ENCODE results near the gene PRDM15. TPM values are rescaled to one million over a fixed set of nuclear protein-coding genes. Genes with fewer than 3 reads are reported as not detected.

The PRDM15 gene
- polyA plus RNA-seq, 3 donors: 0.19 to 19.0 (median 0.74) TPM

- intact Hi-C loops (cut with micrococcal nuclease): no loop called here
- Histone ChIP-seq H2AFZ (ENCODE audit: insufficient read depth, low read depth, low read length, poor library complexity, severe bottlenecking) (peak overlapping the region; percentile 93), H3K27ac (ENCODE audit: low read depth in 1 of 2, low read length in 2 of 2) (peak overlapping the region; percentile 70 to 94), H3K36me3 (replicated peaks in 1 of 2; ENCODE audit: control insufficient read depth in 1 of 2, insufficient read depth in 2 of 2, low read length in 2 of 2) (no peaks in the 10 kb centered on the region), H3K79me2 (ENCODE audit: insufficient read depth, low read length) (peaks cover 8% of the 10 kb centered on the region), H3K4me2 (replicated peaks; ENCODE audit: extremely low read depth, low read length, poor library complexity, severe bottlenecking) (peak overlapping the region; percentile 79), H3K9me3 (replicated peaks in 1 of 2; ENCODE audit: control insufficient read depth in 1 of 2, insufficient read depth in 1 of 2, low read length in 2 of 2) (no peaks in the 10 kb centered on the region), H3K4me1 (ENCODE audit: control insufficient read depth in 1 of 2, insufficient read depth in 2 of 2, low read length in 2 of 2) (peaks cover 49 to 59% of the 10 kb centered on the region in 2 donors), H3K4me3 (replicated peaks in 1 of 3; ENCODE audit: low read depth in 2 of 3, low read length in 3 of 3) (peak overlapping the region in 1 of 3 experiments; percentile 74), H3K9ac (ENCODE audit: insufficient read depth, low read length, poor library complexity, severe bottlenecking) (peak overlapping the region; percentile 80), H3K27me3 (ENCODE audit: control insufficient read depth in 2 of 2, insufficient read depth in 2 of 2, low read length in 2 of 2) (no peaks in the 10 kb centered on the region), H4K20me1 (ENCODE audit: insufficient read depth, low read length) (no peaks in the 10 kb centered on the region)
- Mint-ChIP-seq H3K27me3 (ENCODE audit: low read depth in 3 of 3) (peaks cover 0 to 3% (median 2%) of the 10 kb centered on the region in 3 donors), H3K4me1 (peaks cover 69% of the 10 kb centered on the region), H3K36me3 (peaks cover 0 to 1% of the 10 kb centered on the region in 2 donors), H3K9me3 (peaks cover 0 to 2% (median 0%) of the 10 kb centered on the region in 7 donors), H3K4me3 (peak overlapping the region; percentile 88 to 94), H3K27ac (peak overlapping the region; percentile 95 to 100 (median 98))
- WGBS (ENCODE audit: insufficient coverage): 100% methylated on average over 2 of the region's 4 CpGs
- TF ChIP-seq CTCF (IDR thresholded peaks at IDR 0.05): no peak
- DNase-seq: no peak
Measured at GRCh38 chr21:41925767-41926116, 46.6 kb upstream of the PRDM15 start.

GRCh38 chr21:41924368-41924754 lies 45.2 kb upstream of the PRDM15 start:
- Histone ChIP-seq H3K27ac (ENCODE audit: low read depth in 1 of 2, low read length in 2 of 2) (no peak overlapping the region), H2AFZ (ENCODE audit: insufficient read depth, low read depth, low read length, poor library complexity, severe bottlenecking) (no peak overlapping the region), H3K4me1 (ENCODE audit: control insufficient read depth in 1 of 2, insufficient read depth in 2 of 2, low read length in 2 of 2) (peaks cover 47 to 54% of the 10 kb centered on the region in 2 donors), H3K79me2 (ENCODE audit: insufficient read depth, low read length) (peaks cover 8% of the 10 kb centered on the region), H3K9ac (ENCODE audit: insufficient read depth, low read length, poor library complexity, severe bottlenecking) (no peak overlapping the region), H3K36me3 (replicated peaks in 1 of 2; ENCODE audit: control insufficient read depth in 1 of 2, insufficient read depth in 2 of 2, low read length in 2 of 2) (no peaks in the 10 kb centered on the region), H3K4me2 (replicated peaks; ENCODE audit: extremely low read depth, low read length, poor library complexity, severe bottlenecking) (no peak overlapping the region), H3K4me3 (replicated peaks in 1 of 3; ENCODE audit: low read depth in 2 of 3, low read length in 3 of 3) (no peak overlapping the region), H3K9me3 (replicated peaks in 1 of 2; ENCODE audit: control insufficient read depth in 1 of 2, insufficient read depth in 1 of 2, low read length in 2 of 2) (no peaks in the 10 kb centered on the region), H4K20me1 (ENCODE audit: insufficient read depth, low read length) (no peaks in the 10 kb centered on the region), H3K27me3 (ENCODE audit: control insufficient read depth in 2 of 2, insufficient read depth in 2 of 2, low read length in 2 of 2) (no peaks in the 10 kb centered on the region)
- no peak overlapping the region for H3K27ac Mint-ChIP-seq
- peaks cover 0 to 6% of the 10 kb centered on the region in 2 donors for H3K36me3 Mint-ChIP-seq
- peaks cover 0 to 2% (median 0%) of the 10 kb centered on the region in 7 donors for H3K9me3 Mint-ChIP-seq
- no peak overlapping the region for H3K4me3 Mint-ChIP-seq
- TF ChIP-seq CTCF (IDR thresholded peaks at IDR 0.05): no peak
- H3K4me1 Mint-ChIP-seq: peaks cover 61% of the 10 kb centered on the region
- no peak for DNase-seq
- WGBS (ENCODE audit: insufficient coverage): no CpG with 5 or more reads among the region's 6 CpGs
- peaks cover 0 to 3% (median 2%) of the 10 kb centered on the region in 3 donors for H3K27me3 Mint-ChIP-seq (ENCODE audit: low read depth in 3 of 3)
- intact Hi-C loops (cut with micrococcal nuclease): loop anchor here in 1 of 2 donors (5.0 kb wide), 1 partner anchor 47 kb away; the partner anchor contains the start of gene PRDM15
